ENCODE measurements around the gene TENM4. TPM values are rescaled to one million over a fixed set of nuclear protein-coding genes. Genes with fewer than 3 reads are reported as not detected.

The TENM4 gene
- total RNA-seq, 1 donor from 2014 or later, result 27.2 TPM

DNA sequence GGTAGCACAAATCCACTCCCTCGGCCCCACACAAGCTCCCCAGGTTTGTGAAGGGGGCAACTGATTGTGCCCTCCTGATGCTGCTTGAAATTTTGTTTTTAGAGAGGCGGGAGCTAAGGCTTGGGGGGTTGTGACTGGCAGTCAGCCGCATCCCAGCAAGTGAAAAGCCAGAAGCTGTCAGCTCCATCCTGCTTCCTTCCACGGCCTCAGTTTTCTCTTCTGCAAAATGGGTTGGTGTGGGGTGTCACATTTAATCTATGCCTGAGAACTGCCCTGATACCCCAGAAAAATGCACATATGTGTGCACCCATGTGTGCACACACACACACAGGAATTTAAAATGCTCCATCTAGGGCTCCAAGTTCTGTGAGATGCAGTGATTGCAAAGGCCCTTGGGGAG, 358.6 kb downstream of the TENM4 start:
- DNase-seq, result no peak

- DNase-seq, result no peak
Measured at GRCh38 chr11:79081471-79082031, 359.3 kb downstream of the TENM4 start.

DNA sequence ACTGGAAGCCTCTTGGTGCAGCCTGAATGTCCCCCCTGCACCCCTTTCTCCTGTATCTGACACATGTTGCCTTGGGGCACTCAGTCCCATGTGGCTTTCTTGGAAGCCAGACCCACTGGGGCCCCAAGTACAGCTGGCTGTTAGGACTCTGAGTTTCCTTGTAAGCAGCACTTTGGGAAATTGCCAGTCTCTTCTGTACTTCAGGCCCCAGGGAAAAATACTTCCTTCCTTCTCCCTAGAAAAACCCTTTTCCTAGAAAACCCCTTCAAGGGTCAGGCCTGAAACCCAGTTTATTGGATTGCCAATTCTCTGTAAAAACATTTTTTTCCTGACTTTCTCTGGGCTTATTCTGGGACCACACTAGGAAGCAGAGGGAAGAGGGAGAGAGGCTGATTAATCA, 360.3 kb downstream of the TENM4 start:
- DNase-seq, result peak; percentile 12

- no peak for DNase-seq
Measured at GRCh38 chr11:79078999-79079398, 361.8 kb downstream of the TENM4 start.

GRCh38 chr11:79078456-79078855, 362.4 kb downstream of the TENM4 start:
- no peak for DNase-seq

- peak; percentile 17 for DNase-seq
Measured at GRCh38 chr11:79077702-79078330, 363.0 kb downstream of the TENM4 start.

DNA sequence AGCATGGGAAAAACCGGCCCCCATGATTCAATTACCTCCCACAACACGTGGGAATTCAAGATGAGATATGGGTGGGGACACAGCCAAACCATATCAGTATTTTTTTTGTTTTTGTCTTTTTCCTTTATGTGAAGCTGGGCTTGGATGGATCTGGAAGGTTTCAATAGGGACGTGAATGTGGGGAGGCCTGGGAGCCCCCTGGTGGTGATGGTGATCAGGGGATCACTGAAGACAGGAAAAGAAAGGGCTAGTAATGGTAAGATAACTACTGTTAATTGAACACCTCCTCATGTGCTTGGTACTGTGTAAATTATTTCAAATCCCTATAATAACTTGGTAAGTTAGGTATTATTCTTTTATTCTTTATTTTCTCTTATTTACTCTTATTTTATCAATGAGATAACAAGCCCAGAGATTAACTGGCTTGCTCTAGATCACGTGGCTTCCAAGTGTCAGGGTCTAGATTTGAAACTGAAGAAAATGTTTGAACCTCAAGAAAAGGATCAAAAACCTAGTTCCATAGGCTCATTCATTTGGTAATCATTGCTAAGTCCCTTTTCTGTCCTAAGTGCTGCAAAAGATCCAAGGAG, 364.2 kb downstream of the TENM4 start:
- DNase-seq, result no peak

DNA sequence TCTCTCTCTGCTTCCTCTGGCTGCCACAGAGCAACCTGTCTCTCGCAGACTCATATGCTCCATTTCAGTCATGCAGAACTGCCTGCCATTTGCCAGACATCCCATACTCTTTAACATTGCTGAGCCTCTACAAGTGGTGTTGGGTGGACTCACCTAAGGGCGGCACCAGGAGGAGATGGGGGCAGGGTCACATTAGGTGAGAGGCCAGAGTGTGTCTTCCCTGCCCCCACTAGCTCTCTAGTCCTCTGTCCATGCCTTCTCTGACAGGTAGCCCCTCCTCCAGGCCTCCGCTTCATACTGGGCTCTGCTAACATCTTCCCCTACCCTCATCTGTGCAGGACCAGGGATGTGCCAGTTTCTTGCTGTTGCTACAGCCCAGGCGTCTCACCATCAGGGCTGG, 366.3 kb downstream of the TENM4 start:
- DNase-seq, result no peak

DNA sequence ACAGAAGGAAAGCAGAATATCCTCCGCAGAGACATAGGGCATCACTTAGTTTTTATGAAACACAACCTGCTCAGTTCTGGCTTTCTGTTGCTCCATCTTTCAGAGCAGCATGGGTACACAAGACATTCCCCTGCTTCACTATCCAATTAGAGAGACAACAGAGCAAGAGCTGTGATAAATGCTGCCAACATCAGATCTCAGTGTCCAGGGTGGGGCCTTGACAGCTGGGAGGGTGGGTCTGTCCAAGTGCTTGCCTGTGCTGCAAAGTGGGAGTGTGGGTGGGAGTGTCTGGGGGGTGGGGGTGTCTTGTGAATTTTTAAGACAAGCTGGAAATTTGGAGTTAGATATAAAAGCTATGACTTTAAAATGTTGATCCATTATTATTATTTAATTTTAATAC, 369.6 kb downstream of the TENM4 start:
- no peak for DNase-seq

- DNase-seq, result no peak
Measured at GRCh38 chr11:79070518-79070917, 370.3 kb downstream of the TENM4 start.

DNA sequence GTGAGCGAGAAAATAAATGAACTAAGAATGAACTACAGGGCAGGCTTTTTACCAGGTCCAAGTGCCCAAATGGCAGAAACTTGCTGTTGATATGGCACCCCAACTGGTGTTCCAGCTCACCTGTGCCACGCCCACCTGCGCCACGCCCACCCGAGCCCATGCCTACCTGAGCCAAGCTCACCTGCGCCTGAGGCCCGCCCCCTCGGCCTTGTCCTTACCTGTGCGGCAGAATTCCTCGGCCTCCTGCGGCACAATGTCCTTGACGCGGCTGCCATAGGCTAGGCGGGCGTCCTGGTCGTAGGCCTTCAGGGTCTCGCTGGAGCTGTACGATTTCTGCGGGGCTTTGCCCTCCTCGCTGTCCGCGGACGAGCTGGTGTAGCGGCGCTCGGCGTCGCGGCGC, 371.3 kb downstream of the TENM4 start:
- no peak for DNase-seq

DNA sequence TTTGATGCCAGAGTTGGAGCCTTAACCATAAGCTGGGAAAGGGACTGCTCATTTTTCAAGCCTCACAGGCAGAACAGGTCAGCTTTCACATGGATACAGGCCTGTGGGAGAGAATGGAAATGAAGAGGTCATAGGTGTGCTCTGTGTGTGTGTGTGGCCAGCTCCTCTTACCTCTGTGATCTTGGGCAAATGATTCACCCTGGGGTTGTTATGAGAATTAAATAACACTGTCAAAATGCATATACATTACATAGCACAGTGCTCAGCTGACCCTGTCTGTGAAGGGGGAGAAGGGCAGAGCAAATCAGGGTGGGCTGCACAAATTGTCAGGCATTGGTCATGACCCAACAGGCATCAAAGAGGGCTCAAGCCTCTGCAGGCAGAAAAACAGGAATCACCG, 372.5 kb downstream of the TENM4 start:
- DNase-seq, result no peak

- DNase-seq, result no peak
Measured at GRCh38 chr11:79067352-79067679, 373.5 kb downstream of the TENM4 start.

DNA sequence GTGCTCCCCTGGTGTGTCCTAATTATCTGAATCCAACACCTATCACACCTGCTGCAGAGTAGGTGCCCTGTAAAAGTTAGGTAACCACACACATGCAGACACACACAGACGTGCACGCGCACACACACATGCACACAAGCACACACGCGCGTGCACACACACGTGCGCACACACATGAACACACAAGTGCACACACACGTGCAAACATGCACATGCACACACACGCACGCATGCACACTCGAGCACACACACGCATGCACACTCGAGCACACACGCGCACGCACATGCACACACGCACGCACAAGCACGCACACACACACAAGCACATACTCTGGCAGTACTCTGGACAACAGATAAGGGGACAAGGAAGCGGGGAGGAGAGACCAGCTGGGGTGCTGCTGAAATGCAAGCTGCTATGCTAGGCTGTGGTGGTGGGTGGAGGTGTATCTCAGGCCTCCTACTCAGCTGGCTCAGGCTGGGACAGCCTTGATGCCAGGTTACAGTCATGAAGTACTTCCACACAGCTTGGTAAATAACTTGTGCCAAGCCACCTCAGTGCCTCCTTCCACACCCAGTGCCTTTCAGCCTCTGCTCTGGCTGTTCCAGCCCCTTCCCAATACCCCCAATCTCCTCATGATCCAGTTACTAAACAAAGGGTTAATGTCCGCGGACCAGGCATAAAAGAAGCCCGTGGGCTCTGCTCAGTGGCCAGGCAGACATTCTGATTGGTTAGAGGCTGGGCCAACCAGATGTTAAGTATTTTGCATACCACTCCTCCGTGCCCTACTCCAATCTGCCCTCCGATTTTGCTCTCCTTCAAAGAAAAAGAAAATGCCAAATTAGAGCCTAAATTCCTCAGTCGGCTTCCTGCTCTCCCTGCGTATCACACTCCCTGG, 374.1 kb downstream of the TENM4 start:
- no peak for DNase-seq

GRCh38 chr11:79062814-79063762, 377.7 kb downstream of the TENM4 start:
- DNase-seq, result no peak

- no peak for DNase-seq
Measured at GRCh38 chr11:79060081-79060953, 380.5 kb downstream of the TENM4 start.

GRCh38 chr11:79059141-79059540, 381.7 kb downstream of the TENM4 start:
- no peak for DNase-seq

GRCh38 chr11:79055856-79056631, 384.8 kb downstream of the TENM4 start:
- DNase-seq, result peak; percentile 7

DNA sequence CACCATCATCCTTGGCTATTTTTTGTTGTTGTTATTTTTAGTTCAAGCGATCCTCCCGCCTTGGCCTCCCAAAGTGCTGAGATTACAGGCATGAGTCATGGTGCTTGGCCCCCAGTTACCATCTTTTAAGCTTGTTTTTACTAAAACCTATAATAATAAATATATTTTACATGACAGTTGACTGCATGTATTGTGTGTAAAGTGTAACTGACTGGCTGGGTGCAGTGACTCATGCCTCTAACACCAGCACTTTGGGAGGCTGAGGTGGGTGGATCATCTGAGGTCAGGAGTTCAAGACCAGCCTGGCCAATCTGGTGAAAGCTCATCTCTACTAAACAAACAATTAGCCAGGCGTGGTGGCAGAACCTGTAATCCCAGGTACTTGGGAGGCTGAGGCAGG, 386.2 kb downstream of the TENM4 start:
- no peak for DNase-seq

DNA sequence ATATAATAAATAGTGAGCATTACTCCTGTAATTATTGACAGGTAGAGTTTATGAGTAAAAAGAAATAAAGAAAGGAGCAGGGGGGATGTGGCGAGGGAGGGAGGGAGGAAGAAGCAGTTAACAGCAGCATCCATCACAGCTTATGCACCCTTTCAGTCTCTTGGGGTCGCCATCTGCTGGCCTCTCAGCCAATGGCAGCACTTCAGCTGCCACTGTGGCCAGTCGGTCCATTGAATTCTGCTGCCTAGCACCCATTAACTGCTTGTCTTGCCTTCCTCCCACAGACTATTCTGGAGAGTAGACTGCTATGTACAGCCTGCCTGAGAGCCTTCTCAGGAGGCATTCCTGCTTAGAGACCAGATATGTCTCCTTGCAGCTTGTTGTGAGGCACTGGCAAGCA, 388.3 kb downstream of the TENM4 start:
- DNase-seq, result no peak

Data from skin of body (tissue), 2 donors.